Measurements from ENCODE around the gene CFAP46. TPM values are rescaled to one million over a fixed set of nuclear protein-coding genes. Genes with fewer than 3 reads are reported as not detected.
A peak's percentile ranks its signal among the peaks of the same experiment; 100 is the strongest.

The CFAP46 gene
- total RNA-seq, 4 donors from 2014 or later = 0.19 to 0.92 (median 0.54) TPM

DNA sequence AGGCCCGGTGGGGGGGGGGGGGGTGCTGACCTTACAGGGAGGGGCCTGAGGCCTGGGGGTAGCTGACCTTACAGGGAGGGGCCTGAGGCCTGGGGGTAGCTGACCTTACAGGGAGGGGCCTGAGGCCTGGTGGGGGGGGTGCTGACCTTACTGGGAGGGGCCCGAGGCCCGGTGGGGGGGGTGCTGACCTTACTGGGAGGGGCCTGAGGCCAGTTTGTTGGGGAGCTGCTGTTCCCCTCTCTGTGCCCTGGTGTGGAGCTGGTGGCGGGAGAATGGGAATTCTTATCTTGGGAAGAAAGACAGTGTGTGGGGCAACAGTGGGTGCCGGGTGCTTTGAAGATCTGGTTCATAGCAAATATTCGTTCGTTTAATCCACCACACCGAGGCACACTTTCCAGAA is 46.6 kb upstream of the CFAP46 start:
- no peaks in the 10 kb centered on the region for H3K36me3 ChIP-seq
- H3K27me3 ChIP-seq = peaks cover 0 to 56% (median 0%) of the 10 kb centered on the region in 4 donors
- 80 to 86% methylated on average over 5 of the region's 8 CpGs for WGBS, 2 donors
- H3K9me3 ChIP-seq = no peaks in the 10 kb centered on the region
- intact Hi-C loops (cut with DNase I) = no loop called here
- TF ChIP-seq, protein P1, sequence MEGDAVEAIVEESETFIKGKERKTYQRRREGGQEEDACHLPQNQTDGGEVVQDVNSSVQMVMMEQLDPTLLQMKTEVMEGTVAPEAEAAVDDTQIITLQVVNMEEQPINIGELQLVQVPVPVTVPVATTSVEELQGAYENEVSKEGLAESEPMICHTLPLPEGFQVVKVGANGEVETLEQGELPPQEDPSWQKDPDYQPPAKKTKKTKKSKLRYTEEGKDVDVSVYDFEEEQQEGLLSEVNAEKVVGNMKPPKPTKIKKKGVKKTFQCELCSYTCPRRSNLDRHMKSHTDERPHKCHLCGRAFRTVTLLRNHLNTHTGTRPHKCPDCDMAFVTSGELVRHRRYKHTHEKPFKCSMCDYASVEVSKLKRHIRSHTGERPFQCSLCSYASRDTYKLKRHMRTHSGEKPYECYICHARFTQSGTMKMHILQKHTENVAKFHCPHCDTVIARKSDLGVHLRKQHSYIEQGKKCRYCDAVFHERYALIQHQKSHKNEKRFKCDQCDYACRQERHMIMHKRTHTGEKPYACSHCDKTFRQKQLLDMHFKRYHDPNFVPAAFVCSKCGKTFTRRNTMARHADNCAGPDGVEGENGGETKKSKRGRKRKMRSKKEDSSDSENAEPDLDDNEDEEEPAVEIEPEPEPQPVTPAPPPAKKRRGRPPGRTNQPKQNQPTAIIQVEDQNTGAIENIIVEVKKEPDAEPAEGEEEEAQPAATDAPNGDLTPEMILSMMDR (IDR thresholded peaks at IDR 0.05) = no peak
- no peak for TF ChIP-seq POLR2A (IDR thresholded peaks at IDR 0.05)
- H3K27ac ChIP-seq = no peak overlapping the region
- no peak overlapping the region for H3K4me3 ChIP-seq
- DNase-seq = no peak
- no peaks in the 10 kb centered on the region for H3K4me1 ChIP-seq

- no peaks in the 10 kb centered on the region for H3K36me3 ChIP-seq
- H3K9me3 ChIP-seq = no peaks in the 10 kb centered on the region
- no peak for TF ChIP-seq POLR2A (IDR thresholded peaks at IDR 0.05)
- TF ChIP-seq, protein P1 (IDR thresholded peaks at IDR 0.05) = no peak
- peak overlapping the region in 1 of 4 donors; percentile 57 for H3K27ac ChIP-seq
- no peak for DNase-seq
- WGBS, 2 donors = 41 to 58% methylated on average over 12 to 26 of the region's 29 CpGs
- no peak overlapping the region for H3K4me3 ChIP-seq
- no peaks in the 10 kb centered on the region for H3K4me1 ChIP-seq
- intact Hi-C loops (cut with DNase I) = no loop called here
- peaks cover 0 to 53% (median 0%) of the 10 kb centered on the region in 4 donors for H3K27me3 ChIP-seq
Measured at GRCh38 chr10:132987671-132988571, 45.6 kb upstream of the CFAP46 start.

- 79 to 82% methylated on average over 14 of the region's 14 CpGs for WGBS, 2 donors
- Histone ChIP-seq H3K27me3 (peaks cover 0 to 50% (median 0%) of the 10 kb centered on the region in 4 donors), H3K27ac (peak overlapping the region in 1 of 4 donors; percentile 57), H3K4me1 (no peaks in the 10 kb centered on the region), H3K4me3 (no peak overlapping the region), H3K9me3 (no peaks in the 10 kb centered on the region), H3K36me3 (no peaks in the 10 kb centered on the region)
- no peak for DNase-seq
- TF ChIP-seq, protein P1 (IDR thresholded peaks at IDR 0.05) = no peak
- TF ChIP-seq POLR2A (IDR thresholded peaks at IDR 0.05) = no peak
- intact Hi-C loops (cut with DNase I) = no loop called here
Measured at GRCh38 chr10:132986978-132987377, 44.6 kb upstream of the CFAP46 start.

GRCh38 chr10:132986576-132986975 is 44.2 kb upstream of the CFAP46 start:
- TF ChIP-seq, protein P1 (IDR thresholded peaks at IDR 0.05) = no peak
- no peak for TF ChIP-seq POLR2A (IDR thresholded peaks at IDR 0.05)
- intact Hi-C loops (cut with DNase I) = no loop called here
- Histone ChIP-seq H3K4me1 (no peaks in the 10 kb centered on the region), H3K36me3 (no peaks in the 10 kb centered on the region), H3K27me3 (peaks cover 0 to 47% (median 0%) of the 10 kb centered on the region in 4 donors), H3K9me3 (no peaks in the 10 kb centered on the region), H3K27ac (no peak overlapping the region), H3K4me3 (no peak overlapping the region)
- DNase-seq = no peak
- 0 to 76% methylated on average over 1 to 8 of the region's 8 CpGs for WGBS, 2 donors

GRCh38 chr10:132986076-132986475 is 43.7 kb upstream of the CFAP46 start:
- Histone ChIP-seq H3K27me3 (peaks cover 0 to 42% (median 0%) of the 10 kb centered on the region in 4 donors), H3K9me3 (no peaks in the 10 kb centered on the region), H3K36me3 (no peaks in the 10 kb centered on the region), H3K4me3 (no peak overlapping the region), H3K4me1 (no peaks in the 10 kb centered on the region), H3K27ac (no peak overlapping the region)
- no peak for DNase-seq
- TF ChIP-seq POLR2A (IDR thresholded peaks at IDR 0.05) = no peak
- TF ChIP-seq, protein P1 (IDR thresholded peaks at IDR 0.05) = no peak
- intact Hi-C loops (cut with DNase I) = no loop called here
- WGBS, 2 donors = 80% methylated on average over 1 of the region's 8 CpGs; no CpG with 5 or more reads in 1 of the 2 donors

Data from esophagus squamous epithelium (tissue), 5 donors.